Measurements from ENCODE around the gene LHCGR. TPM values are rescaled to one million over a fixed set of nuclear protein-coding genes. Genes with fewer than 3 reads are reported as not detected.
"Not testable (repeated sequence)": the region's sequence is repeated elsewhere in the genome, so short reads cannot be mapped to it uniquely, and the experiment has no call there.

Gene LHCGR
- total RNA-seq, 1 donor from 2014 or later: 0.13 TPM

DNA sequence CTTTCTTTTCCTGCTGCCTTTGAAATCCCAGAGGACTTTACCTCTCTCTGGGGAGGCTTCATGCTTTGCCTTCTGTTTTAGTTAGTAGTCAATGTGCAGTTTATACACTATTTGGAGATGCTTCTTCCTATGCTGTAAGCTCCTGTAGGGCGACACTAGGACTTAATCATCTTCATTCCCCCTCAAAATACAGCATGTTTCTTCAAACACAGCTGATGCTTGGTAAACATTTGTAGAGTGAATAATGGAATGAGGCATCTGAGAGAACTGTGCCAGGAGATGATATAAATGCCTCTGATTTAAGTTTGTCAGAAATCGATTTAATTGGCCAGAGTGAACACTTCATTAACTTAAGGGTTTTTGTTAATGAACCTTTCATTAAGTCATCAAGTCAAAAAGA lies 43.4 kb downstream of the LHCGR start:
- no peaks in the 10 kb centered on the region for H3K27me3 Mint-ChIP-seq (ENCODE audit: low read depth)
- DNase-seq (ENCODE audit: low spot score in 2 of 2, unreplicated experiment in 2 of 2): no peak
- H3K4me3 Mint-ChIP-seq: no peak overlapping the region
- no peak overlapping the region for H3K27ac Mint-ChIP-seq
- H3K9me3 Mint-ChIP-seq: no peaks in the 10 kb centered on the region
- H3K36me3 Mint-ChIP-seq: no peaks in the 10 kb centered on the region
- peaks cover 23% of the 10 kb centered on the region for H3K4me1 Mint-ChIP-seq
- TF ChIP-seq CTCF (IDR thresholded peaks at IDR 0.05; ENCODE audit: unreplicated experiment): no peak

- no peaks in the 10 kb centered on the region for H3K27me3 Mint-ChIP-seq (ENCODE audit: low read depth)
- H3K4me1 Mint-ChIP-seq: peaks cover 22% of the 10 kb centered on the region
- TF ChIP-seq CTCF (IDR thresholded peaks at IDR 0.05; ENCODE audit: unreplicated experiment): no peak
- no peak for DNase-seq (ENCODE audit: low spot score in 2 of 2, unreplicated experiment in 2 of 2)
- H3K27ac Mint-ChIP-seq: no peak overlapping the region
- peaks cover 4% of the 10 kb centered on the region for H3K9me3 Mint-ChIP-seq
- no peak overlapping the region for H3K4me3 Mint-ChIP-seq
- H3K36me3 Mint-ChIP-seq: no peaks in the 10 kb centered on the region
Observed at GRCh38 chr2:48711343-48711742, 44.2 kb downstream of the LHCGR start.

DNA sequence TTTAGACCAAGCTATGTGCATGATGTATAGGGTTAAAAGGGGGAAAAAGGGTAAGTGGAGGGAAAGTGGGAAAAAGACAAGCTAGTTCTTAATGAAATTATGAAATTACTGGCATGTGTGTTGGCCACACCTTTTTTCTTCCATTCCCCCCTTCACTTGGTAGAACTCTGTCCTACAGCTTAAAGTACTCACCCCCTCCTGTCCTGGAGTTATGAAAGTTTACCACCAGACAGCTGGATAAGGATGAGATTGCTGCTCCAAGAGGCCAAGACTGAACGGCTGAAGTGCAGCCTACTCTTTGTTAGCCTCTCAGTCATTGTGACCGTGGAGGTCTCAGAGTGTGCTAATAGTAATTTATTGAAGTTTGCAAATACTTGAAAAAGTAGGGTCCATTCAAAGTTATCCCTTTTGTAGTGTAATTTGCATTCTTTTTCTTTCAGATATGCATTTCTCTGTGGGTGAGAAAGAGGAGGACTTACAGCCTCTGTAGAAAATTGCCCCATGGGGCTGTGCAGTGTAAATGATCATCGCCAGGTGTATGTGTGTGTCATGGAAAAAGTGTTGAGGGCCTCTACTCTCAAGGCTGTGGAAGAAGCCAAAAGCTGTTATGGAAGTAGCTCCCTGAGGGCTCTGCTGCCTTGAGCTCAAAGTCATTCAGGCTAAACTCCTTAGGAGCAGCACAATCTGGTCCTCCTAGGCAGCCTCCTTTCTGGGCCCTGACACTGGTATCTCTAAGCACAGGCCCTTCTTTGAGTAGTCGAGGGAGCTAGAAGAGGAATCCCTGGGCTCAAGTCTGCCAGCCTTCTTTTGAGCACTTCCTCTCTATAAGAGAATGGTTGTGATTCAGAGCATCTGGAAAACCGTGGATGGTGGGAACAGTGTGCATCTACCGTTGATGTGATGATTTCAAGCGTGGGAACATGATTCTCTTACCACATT lies 46.2 kb downstream of the LHCGR start:
- DNase-seq (ENCODE audit: low spot score in 2 of 2, unreplicated experiment in 2 of 2): no peak
- H3K27me3 Mint-ChIP-seq (ENCODE audit: low read depth): no peaks in the 10 kb centered on the region
- H3K4me1 Mint-ChIP-seq: peaks cover 5% of the 10 kb centered on the region
- no peak for TF ChIP-seq CTCF (IDR thresholded peaks at IDR 0.05; ENCODE audit: unreplicated experiment)
- H3K36me3 Mint-ChIP-seq: no peaks in the 10 kb centered on the region
- H3K4me3 Mint-ChIP-seq: no peak overlapping the region
- no peak overlapping the region for H3K27ac Mint-ChIP-seq
- peaks cover 20% of the 10 kb centered on the region for H3K9me3 Mint-ChIP-seq

DNA sequence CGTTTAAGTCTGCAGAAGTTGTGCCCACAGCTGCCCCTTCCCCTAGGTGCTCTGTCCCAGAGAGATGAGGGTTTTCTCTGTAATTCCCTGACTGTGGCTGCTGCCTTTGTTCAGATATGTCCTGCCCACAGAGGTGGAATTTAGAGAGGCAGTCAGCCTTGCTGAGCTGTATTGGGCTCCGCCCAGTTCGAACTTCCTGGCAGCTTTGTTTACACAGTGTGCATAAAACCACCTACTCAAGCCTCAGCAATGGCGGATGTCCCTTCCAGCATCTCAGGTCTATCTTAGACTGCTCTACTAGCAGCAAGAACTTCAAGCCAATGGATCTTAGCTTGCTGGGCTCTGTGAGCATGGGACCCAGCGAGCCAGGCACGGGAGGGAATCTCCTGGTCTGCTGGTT lies 48.1 kb downstream of the LHCGR start:
- Mint-ChIP-seq H3K4me1 (no peaks in the 10 kb centered on the region), H3K27me3 (ENCODE audit: low read depth) (no peaks in the 10 kb centered on the region), H3K4me3 (no peak overlapping the region), H3K9me3 (peaks cover 31% of the 10 kb centered on the region), H3K27ac (no peak overlapping the region), H3K36me3 (no peaks in the 10 kb centered on the region)
- TF ChIP-seq CTCF (IDR thresholded peaks at IDR 0.05; ENCODE audit: unreplicated experiment): no peak
- no peak for DNase-seq (ENCODE audit: low spot score in 2 of 2, unreplicated experiment in 2 of 2)

GRCh38 chr2:48703621-48704020 lies 51.9 kb downstream of the LHCGR start:
- H3K27ac Mint-ChIP-seq; H3K4me1 Mint-ChIP-seq; H3K27me3 Mint-ChIP-seq (ENCODE audit: low read depth); H3K4me3 Mint-ChIP-seq; H3K36me3 Mint-ChIP-seq; DNase-seq (ENCODE audit: low spot score in 2 of 2, unreplicated experiment in 2 of 2): not testable (repeated sequence)
- peaks cover 31% of the 10 kb centered on the region for H3K9me3 Mint-ChIP-seq

DNA sequence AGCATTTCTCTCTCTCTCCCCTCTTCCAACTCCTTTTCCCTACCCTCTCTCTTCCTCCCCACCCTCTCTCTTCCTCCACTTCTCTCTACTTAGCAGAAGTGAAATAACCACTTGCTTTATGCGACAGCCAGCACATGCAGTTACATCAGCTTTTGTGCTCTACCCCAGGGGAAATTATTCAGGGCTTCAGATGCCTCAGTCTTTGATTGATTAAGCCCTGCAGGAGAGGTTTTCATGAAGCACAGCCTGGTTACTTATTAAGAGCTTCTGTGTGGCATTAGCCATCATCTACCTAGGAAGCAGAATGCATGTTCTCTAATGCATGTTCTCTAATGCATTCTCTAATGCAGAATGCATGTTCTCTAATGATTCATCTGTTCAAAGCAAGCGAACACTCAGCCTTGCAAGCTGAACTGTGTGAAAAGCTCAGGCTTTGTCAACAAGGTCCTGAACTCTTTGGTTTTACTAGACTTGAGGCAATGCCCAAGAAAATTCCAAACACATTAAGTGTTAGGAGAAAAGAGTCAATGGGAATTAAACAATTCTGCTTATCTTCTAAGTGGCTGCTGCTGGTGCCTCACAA lies 56.1 kb downstream of the LHCGR start:
- no peak overlapping the region for H3K27ac Mint-ChIP-seq
- no peak overlapping the region for H3K4me3 Mint-ChIP-seq
- TF ChIP-seq CTCF (IDR thresholded peaks at IDR 0.05; ENCODE audit: unreplicated experiment): no peak
- no peak for DNase-seq (ENCODE audit: low spot score in 2 of 2, unreplicated experiment in 2 of 2)
- peaks cover 4% of the 10 kb centered on the region for H3K4me1 Mint-ChIP-seq
- no peaks in the 10 kb centered on the region for H3K27me3 Mint-ChIP-seq (ENCODE audit: low read depth)
- H3K9me3 Mint-ChIP-seq: peaks cover 11% of the 10 kb centered on the region
- no peaks in the 10 kb centered on the region for H3K36me3 Mint-ChIP-seq
